TTC549 (cell line): ENCODE results near the gene ADD3.

ENCODE experiments used
- FAIRE-seq: peaks from 2 replicates; lab custom pipeline; 2012; peaks lifted over from hg19 to GRCh38; lab: Jason Lieb, UNC

Gene ADD3

GRCh38 chr10:110153396-110153795 lies 145.6 kb downstream of the ADD3 start:
- FAIRE-seq, result no peak

GRCh38 chr10:110156046-110156445 lies 148.3 kb downstream of the ADD3 start:
- no peak for FAIRE-seq

GRCh38 chr10:110158051-110159005 lies 150.5 kb downstream of the ADD3 start:
- FAIRE-seq, result no peak

DNA sequence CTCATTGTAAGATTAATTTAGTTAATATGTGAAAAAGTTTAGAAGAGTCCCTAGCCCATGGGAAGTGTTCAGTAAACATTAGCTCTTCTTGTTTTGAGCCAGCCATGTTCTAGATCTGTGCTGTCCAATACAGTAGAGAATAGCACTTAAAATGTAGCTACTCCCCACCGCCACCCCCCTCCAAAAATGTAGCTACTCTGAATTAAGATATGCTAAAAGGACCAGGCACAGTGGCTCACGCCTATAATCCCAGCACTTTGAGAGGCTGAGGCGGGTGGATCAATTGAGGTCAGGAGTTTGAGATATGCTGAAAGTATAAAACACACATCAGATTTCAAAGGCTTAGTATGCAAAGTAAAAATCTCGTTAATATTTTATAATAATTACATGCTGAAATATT lies 152.3 kb downstream of the ADD3 start:
- no peak for FAIRE-seq

DNA sequence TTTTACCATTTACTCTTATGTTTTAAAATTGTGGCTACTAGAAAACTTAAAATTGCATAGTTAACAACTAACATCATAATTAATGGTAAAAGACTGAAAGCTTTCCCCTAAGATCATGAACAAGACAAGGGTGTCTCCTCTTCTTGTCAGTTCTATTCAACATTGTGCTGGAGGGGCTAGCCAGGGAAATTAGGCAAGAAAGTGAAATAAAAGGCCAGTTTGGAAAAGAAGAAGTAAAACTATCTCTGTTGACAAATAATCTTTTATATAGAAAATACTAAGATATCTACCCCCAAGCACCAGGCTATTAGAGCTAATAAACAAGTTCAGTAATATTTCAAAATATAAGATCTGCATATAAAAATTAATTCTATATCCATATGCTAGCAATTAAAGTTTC lies 152.7 kb downstream of the ADD3 start:
- no peak for FAIRE-seq

DNA sequence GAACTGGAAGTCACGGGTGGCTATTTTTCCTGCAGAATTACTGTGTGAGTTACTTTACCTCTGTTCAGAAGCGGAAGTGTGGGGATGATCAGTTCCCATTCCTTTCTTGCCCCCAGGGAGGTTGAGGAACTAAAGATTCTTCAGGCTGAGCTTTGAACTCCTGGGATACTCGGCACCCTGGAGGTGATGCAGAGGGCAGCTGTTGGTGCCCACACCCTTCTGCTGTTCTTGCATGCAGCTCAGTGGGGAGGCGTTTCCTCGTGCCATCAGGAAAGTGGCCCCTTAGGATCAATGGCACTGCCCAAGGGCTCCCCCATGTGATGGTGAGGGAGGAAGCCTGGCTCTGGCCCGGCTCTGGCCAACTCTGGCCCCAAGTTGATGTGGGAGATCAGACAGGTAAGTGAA lies 155.0 kb downstream of the ADD3 start:
- no peak for FAIRE-seq

- no peak for FAIRE-seq
Observed at GRCh38 chr10:110163192-110163773, 155.5 kb downstream of the ADD3 start.

GRCh38 chr10:110163841-110164240 lies 156.1 kb downstream of the ADD3 start:
- no peak for FAIRE-seq

- no peak for FAIRE-seq
Observed at GRCh38 chr10:110165239-110165638, 157.5 kb downstream of the ADD3 start.

DNA sequence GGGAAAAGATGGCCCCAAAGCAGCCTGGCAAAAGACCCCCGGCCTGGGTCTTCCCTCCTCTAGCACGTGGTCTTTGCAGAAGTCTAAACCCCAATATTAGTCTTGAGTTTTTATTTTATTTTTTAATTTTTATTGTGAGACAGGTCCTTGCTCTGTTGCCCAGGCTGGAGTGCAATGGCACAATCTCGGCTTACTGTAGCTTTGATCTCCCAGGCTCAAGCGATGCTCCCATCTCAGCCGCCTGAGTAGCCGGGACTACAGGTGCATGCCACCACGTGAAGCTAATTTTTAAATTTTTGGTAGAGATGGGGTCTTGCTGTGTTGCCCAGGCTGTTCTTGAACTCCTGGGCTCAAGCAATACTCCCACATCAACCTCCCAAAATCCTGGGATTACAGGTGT lies 159.4 kb downstream of the ADD3 start:
- FAIRE-seq, result no peak

DNA sequence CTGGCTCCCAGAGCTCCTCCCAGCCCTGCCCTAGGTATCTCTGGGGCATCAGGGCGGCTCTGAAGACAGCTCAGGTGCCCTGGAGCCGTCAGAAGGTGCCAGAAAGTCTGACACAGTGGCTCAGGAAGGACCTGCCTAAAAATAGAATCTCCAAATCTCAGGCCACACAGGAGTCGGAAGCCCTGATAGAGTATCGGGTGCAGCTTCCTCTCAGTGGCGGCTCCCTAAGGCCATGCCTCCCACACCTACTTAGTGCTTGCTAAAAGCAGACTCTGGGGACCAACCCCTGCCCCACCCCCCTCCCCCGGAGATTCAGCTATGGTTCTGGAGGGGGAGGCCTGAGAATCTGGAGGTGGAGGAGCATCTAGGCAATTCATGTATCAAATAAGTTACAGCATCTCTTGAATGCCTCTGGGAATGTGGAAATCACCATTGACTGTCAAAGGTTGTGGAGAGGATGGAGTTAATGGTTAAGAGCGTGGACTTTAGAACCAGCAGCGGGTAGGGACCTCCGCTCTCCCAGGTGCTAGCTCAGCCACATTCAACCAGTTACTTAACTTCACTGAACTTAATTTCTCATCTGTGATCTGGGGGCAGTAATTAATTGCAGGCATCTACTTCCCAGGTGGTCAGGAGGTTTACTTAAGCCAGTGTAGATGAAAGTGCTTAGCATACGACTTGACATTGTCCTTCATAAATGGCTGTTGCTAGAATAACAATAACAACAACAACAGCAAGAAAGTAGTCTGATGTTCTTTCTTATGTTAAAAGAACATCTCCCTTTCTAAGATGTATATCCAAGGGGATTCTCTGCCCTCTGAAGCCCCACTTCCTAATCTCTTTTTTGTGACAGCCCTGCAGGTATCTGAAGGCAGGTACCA lies 161.1 kb downstream of the ADD3 start:
- no peak for FAIRE-seq

DNA sequence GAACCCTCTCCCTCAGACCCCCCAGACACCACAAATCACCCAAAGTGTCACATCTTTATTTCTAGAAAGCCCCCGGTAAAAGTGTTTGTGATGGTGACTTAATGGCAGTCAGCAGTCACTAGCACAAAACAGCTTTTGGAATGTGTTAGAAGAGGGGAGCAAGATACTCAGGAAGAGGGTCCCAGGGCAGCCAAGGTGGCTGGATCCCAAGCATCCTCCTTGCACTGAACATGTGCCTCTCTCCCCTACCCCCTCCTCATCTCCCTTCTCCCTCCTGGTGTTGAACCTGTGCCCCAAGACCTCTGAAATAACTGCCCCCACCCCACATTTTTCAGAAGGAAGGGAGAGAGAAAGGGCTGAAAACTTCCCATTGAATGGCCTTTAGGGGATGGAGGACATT lies 161.8 kb downstream of the ADD3 start:
- no peak for FAIRE-seq

DNA sequence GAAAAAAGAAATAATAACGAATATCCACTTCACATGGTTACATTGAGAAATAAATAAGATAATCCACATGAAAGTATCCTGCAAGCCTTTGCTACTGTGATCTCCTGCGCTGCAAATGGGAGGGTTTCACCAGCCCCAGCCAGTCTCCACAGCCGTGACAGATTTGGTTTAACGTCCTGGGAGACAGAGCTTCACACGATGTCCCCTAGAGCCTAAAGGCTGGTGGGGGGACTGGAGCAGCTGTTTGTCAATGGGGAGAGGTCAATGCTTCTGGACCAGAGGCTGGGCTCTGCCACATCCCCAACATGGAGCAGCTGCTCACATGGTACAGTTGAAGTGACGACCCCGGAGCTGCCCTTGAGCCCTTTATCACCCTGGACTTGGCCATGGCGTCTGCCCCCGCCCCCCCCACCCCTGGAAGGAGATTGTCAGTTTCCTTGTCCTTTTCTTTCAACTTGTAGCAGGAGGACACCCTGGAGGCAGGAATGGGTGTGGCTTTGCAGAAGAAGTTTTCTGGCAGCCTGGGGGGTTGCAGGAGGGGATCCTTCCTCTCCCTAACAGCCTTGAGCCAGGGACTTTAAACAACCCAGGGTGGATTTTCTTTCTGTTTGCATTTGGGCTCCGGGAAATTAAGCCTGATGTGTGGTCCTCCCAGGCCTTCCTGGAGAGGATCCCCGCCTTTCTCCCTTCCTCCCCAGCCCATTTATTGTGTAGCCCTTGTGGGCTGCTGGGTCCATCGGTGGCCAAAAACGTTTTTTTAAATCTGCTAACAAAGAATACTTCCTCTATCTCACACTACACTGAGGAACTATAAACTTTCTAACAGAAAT lies 162.6 kb downstream of the ADD3 start:
- FAIRE-seq, result no peak

DNA sequence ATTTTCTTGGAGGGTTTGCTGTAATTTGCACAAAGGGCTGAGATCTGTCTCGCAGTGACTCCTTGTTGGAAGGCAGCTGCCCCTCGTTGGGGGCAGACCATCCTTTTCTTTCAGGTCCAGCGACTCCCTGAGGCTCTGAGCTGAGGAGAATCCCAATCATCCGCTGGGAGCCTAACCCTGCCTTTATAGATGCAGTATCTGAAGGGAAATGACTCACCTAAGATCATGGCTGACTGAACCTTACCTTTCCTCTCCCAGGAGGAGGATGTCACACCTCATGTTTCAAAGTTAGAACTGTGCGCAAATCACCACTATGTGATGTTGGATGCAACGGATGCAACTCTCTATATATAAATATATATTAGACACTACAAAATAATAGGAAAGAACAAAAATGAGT lies 163.2 kb downstream of the ADD3 start:
- no peak for FAIRE-seq

DNA sequence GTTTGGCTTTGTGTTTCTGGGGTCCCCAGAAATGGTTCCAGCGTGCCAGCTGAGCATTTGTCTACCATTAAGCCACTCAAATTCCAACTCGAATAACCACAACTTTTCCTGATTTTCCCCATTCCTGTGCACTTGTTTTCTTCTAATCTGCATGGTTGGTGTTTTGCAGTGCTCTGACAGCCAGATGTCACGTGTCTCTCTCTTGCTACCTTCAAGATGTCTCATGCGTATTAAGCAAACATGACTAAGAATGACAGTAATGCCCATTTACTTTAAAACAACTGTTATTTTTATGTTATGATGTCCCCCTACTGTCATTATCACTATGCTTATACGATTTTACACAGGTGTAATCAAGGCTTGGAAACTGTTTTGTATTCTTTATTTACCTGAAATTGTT lies 164.4 kb downstream of the ADD3 start:
- FAIRE-seq, result no peak

GRCh38 chr10:110174201-110174600 lies 166.4 kb downstream of the ADD3 start:
- no peak for FAIRE-seq

DNA sequence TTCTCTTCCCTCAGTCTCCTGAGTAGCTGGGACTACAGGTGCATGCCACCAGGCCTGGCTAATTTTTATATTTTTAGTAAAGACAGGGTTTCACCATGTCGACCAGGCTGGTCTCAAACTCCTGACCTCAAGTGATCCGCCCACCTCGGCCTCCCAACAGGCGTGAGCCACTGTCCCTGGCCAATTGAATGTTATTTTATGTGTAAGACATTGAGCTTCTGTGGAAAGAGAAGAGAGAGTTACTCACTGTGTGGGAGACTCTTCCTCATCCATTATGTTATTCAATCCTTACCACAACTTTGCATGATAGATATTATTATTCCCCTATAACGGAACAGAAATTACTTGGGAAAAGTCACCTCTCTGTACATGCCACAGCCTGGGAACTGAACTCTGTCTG lies 167.0 kb downstream of the ADD3 start:
- no peak for FAIRE-seq

- no peak for FAIRE-seq
Observed at GRCh38 chr10:110175406-110175805, 167.6 kb downstream of the ADD3 start.

DNA sequence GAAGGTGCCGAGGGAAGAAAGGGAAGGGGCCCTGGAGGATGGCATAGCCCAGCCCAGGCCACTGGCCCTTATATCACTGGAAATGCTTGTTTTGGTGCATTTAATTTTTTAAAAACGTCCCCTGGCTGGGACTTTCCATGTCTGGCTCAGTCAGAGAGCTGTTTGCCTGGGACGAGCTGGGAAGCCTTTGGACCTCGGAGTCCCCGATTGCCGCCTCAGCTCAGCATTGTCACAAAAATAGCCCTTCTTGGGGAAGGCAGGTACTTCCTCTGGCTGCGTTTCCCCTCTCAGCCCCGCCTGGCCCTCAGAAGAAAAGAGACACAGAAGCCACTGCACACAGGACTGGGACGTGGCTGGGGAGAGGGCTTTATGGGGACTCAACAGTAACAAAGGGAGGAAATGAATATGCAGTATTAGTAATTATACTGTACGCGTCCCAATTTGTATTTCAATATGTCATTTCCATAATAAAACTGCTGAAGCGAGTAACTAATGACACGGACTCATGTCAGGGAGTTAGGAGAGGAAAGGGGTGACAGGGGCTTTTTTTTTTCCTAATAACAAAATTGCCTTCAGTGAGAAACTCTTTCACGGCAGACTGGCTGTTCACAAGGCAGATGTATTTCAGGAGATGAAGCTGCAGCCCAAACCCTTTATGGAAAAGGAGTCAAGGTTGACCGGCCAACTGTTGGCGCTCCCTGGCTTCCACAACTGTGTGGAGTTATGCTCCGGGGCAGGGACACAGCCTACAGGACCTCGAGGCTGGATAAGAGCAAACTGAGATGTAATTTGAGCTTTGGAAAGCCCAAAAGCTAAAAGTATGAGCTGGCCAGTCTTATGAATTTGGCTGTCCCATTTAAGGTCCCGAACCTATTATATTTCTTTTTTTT lies 168.6 kb downstream of the ADD3 start:
- FAIRE-seq, result no peak

DNA sequence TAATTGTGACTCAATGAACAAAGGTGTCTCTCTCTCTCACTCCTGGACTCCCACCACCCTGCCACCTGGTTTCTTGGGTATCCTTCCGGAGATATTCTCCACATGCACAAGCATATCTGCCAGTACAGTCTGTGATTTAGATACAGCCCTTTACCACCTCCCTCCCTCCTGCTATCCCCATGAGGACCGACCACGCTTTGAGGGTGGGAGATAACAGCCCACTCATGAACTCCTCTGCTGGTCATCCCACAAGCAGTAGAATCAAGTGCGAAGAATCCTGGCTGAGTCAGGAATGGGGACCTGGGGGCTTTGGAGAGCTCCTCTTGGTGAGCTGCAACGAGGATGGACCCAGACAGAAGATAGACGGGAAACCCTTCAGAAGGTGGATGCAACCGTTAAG lies 171.4 kb downstream of the ADD3 start:
- no peak for FAIRE-seq

DNA sequence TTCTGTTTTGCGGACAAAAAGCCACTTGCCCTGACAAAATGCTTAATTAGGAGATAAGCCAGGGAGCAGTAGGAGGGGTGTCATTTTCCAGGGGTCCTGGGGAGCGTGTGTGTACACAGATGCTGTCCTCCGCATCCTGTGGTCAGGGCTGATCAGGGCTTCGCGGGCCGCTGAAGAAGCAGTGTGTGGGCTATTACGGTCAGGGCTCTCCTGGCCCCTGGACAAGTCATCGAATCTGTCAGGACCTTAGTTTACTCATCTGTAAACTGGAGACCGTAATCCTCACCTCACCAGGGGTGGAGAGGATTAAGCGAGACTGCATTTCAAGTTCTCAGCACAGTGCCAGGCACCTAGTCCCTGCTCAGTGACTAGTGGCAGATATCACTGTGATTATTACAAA lies 173.7 kb downstream of the ADD3 start:
- FAIRE-seq, result no peak
